Retinal pigment epithelial cell (primary cell): ENCODE measurements around the gene SPSB2.

ENCODE experiments used
- DNase-seq: peaks from one replicate; pipeline ENCODE4 v3.0.0-alpha.2; 2010; ENCODE audit warnings: low read depth
- H3K4me3 ChIP-seq: 2 replicates; pipeline ENCODE4 v1.5.1; 2011; ENCODE audit warnings: mild to moderate bottlenecking, low read length, control low read depth, moderate library complexity
- CTCF ChIP-seq: conservative IDR thresholded peaks from 2 replicates; pipeline ENCODE4 v1.5.1; 2011; ENCODE audit warnings: low read depth, low read length, control low read depth, inconsistent platforms

The SPSB2 gene

GRCh38 chr12:6851153-6851920 is 21.8 kb downstream of the SPSB2 start, which contains the start of gene CDCA3:
Gene CDCA3, minus strand, starts transcription at chr12:6851286. Its CDS starts 334 bp downstream, at chr12:6850952.
- DNase-seq = peak; percentile 96
- H3K4me3 ChIP-seq = peak within 1 kb of the TSS; percentile 94
- TF ChIP-seq CTCF = no peak

- DNase-seq = no peak
- peak overlapping the region; percentile 94 for H3K4me3 ChIP-seq
- TF ChIP-seq CTCF = no peak
Measured at GRCh38 chr12:6850796-6851152, 22.3 kb downstream of the SPSB2 start.

- no peak for DNase-seq
- H3K4me3 ChIP-seq = peak overlapping the region; percentile 94
- TF ChIP-seq CTCF = no peak
Measured at GRCh38 chr12:6849976-6850560, 23.0 kb downstream of the SPSB2 start.

GRCh38 chr12:6849427-6849826 is 23.7 kb downstream of the SPSB2 start:
- no peak for DNase-seq
- no peak overlapping the region for H3K4me3 ChIP-seq
- TF ChIP-seq CTCF = no peak

GRCh38 chr12:6847676-6848075 is 25.4 kb downstream of the SPSB2 start:
- DNase-seq = no peak
- no peak for TF ChIP-seq CTCF
- H3K4me3 ChIP-seq = no peak overlapping the region

GRCh38 chr12:6846316-6846869 is 26.7 kb downstream of the SPSB2 start:
- DNase-seq = no peak
- no peak overlapping the region for H3K4me3 ChIP-seq
- TF ChIP-seq CTCF = no peak

GRCh38 chr12:6845395-6845794 is 27.7 kb downstream of the SPSB2 start:
- TF ChIP-seq CTCF = no peak
- DNase-seq = no peak
- no peak overlapping the region for H3K4me3 ChIP-seq
